ENCODE data around the gene ZBED4. TPM values are rescaled to one million over a fixed set of nuclear protein-coding genes. Genes with fewer than 3 reads are reported as not detected.

The ZBED4 gene
- polyA plus RNA-seq, 12 donors, result 10.9 to 16.5 (median 12.7) TPM; not detected in 1

DNA sequence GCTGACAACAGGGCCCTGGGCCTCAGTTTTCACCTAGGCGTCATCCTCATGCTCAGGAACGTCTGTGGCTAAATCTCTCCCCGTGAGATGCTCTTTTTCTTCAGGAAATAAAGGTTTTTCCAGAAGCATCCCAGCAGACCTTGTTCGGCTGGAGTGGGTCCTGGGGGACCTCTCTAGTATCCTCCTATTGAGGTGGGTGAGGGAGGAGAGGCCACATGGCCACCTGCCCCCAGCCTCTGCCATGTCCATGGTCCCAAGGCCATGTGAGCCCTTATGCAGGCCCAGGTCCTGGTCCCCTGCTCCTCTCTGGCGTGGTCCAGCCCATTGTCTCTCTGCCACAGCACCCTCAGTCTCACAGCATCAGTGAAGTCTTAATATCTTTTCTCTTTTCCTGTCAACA is 42.6 kb downstream of the ZBED4 start:
- DNase-seq, result no peak

- no peak for DNase-seq
These were observed 43.5 kb downstream of the ZBED4 start for GRCh38 chr22:49897015-49897684.

DNA sequence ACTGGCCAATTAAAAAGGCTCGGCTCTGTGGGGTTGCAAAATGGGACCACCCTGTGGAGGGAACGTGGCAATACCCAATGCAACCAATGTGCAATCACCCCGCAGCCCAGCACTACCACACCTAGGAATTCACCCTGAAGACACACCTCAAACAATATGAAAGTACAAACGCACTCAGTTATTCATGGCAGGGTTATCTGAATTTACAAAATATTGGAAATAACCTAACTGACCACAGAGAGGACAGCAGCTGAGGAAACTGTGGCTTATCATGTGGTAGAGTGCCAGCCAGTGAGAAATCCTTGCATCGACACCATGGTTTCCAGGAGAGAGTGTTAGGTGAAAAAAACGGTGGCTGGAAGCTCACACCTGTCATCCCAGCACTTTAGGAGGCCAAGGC is 45.9 kb downstream of the ZBED4 start:
- no peak for DNase-seq

DNA sequence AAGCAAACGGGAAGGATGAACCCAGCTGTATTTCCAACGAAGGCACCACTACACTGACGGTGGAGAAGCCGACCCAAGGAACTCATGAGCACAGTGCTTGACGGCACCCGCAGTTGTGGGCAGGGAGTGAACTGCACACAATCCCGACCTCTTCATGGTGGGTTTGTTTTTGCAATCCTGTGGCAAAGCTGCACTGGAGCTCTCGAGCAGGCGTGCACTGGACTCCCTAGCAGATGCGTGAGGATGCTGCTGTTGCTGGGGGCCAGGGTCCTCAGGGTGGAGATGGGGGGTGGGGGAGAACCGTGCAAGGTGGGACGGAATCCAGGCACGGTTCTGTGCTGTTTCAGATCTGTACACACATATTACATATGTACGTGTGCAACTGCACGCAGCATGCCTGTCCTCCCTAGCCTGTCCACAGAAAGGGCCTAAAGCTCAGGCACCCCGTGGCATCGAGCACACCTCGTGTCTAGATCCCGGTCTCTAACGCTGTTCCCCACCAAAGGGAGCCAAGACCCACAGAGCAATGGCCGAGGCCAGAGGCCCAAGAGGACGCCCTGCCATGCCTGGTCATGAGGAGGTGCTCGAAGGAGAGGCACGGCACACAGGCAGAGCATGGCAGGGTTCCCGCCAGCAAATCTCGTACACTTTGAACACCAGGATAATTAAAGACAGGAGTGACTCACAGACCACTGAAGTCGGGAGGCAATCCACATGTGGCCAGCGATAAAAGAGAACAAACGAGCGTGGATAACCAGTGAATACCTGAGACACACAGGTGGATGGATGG is 47.0 kb downstream of the ZBED4 start:
- DNase-seq, result no peak

DNA sequence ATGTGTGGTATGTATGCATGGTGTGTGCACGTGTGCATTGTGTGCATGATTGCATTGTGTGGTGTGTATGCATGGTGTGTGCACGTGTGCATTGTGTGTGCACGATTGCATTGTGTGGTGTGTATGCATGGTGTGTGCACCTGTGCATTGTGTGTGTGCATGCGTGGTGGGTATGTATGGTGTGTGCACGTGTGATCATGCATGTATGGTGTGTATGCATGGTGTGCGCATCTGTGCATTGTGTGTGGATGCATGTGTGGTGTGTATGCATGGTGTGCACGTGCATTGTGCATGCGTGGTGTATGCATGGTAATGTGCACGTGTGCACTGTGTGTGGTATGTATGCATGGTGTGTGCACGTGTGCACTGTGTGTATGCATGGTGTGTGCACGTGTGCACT is 47.8 kb downstream of the ZBED4 start:
- no peak for DNase-seq

DNA sequence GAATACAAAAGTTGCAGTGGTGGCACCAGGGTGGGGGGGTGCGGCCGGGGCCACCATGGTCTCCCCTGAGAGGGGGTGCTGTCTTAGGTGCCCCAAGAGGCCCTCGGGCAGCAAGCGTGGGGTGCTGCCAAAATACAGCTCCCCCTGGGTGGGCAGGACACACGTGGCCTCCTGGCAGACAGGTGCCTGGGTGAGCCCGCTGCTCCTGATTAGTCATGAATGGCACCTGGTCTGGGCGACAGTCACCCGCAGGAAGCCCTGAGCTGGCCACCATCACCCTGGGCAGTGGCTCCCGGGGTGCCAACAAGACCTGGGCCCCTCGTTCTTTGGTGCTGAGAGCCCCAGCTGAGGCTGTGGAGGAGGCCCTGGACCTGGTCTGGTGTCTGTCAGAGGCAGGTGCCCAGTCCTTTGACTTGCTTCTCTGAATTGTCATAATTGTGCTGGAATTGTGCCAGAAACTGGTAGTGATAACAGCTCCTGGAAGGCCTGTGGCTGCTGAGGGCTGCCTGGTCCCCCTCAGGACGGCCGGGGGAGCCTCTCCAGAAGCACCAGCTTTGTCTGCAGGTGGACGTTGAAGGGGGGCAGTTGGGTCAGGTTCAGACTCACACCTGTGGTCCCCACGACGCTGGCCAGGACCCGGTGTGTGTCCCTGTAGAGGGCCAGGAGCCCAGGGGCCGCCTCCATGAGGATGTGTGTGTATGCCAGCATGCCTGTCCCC is 49.8 kb downstream of the ZBED4 start:
- DNase-seq, result no peak

DNA sequence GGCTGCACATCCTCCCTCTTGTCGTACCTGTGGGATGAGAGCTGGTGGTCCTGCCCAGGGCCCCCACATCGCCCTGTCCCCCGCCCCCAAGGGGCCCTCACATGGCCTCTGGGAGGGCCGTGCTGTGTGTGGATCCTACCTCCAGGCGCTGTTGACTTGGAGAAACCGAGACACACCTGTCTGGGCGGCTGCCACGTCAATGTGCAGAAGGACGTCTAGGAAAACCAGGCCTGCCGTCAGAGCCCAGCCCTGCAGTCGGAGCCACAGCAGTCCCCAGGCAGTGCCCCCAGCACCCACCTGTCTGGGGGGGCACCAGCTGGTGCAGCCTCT is 50.4 kb downstream of the ZBED4 start:
- no peak for DNase-seq

- no peak for DNase-seq
These were observed 51.8 kb downstream of the ZBED4 start for GRCh38 chr22:49905465-49905864.

DNA sequence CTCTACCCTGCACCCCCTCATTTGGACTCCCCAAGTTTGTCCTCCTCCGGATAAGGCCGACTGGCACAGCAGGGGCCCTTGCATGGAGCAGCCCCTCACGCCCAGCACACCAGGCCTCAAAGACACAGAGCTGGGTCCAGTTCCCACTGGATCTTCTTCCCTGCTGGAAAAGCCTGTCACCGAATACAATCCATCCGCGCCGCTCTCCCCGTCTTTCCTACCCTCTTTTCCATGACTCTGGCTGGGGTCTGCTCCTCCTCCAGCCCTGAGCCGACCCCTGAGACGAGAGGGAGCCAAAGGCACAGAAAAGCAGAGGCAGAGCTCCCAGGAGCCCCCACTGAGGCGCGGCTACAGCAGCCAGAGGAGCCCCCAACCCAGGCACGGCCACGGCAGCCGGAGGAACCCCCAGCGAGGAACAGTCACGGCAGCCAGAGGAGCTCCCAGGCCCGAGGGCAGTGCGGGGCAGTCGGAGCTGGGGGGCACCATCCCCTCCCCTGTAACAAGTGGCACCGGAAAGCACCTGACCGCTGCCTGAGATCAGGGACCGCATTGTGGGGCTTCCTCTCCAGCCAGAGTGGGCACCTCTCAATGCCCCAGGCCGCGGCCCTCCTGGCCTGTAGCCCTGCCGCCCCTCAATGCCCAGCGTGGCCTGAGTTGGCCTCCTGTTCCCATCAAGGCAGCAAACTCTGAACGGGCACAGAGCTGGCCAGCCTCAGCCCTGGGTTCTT is 52.6 kb downstream of the ZBED4 start:
- no peak for DNase-seq

DNA sequence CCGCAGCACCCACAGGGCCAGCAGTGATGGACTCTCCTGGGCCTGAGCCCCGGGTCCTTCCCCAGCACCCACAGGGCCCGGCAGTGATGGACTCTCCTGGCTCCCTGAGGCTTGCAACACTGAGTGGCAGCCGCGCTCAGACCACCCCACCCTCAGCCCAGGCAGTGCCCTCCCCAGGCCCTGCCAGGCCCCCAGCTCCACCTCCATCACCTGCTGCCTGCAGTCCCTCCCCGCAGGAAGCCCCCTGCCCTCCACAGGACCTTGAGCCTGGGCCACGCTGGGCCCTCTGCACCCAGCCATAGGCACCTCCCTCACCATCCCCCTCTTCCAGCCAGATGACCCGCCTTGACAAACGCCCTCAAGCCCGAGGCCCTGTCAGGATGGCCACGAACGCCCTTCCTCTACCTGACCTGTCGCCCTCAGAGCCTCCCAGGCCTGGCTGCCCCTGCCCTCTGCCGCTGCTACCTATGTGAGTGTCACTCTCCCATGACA is 53.2 kb downstream of the ZBED4 start:
- DNase-seq, result no peak

- DNase-seq, result no peak
These were observed 54.2 kb downstream of the ZBED4 start for GRCh38 chr22:49907807-49908206.

DNA sequence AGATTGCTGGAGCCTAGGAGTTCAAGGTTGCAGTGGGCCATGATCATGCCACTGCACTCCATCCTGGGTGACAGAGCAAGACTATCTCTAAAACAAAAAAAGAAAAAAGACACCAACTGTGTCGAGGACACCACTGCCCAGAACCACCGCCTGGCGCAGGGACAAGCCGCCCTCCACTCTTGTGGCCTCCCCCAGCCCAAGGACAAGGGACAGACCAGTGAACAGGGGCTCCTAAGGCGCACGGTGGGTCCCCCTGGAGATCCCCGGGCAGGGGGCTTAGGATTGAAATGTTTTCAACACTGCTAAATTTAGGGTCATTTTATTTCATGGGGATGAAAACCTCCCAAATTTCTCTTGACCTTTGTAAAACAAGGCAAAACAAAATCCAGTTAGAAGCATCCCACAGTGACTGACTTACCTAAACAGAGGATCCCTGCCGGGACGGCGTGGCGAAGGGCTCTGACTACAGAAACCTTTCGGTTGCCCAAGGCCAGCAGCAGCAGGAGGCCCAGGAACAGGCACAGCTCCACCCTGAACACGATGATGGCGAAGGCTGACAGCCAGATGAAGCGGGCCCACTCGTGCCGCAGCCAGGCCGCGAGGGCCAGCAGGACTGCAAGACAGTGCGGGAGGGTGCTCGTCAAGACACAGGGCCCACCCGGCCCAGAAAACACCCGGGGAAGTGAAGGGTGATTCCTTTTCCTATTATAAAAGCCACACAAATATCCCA is 56.0 kb downstream of the ZBED4 start:
- DNase-seq, result no peak

DNA sequence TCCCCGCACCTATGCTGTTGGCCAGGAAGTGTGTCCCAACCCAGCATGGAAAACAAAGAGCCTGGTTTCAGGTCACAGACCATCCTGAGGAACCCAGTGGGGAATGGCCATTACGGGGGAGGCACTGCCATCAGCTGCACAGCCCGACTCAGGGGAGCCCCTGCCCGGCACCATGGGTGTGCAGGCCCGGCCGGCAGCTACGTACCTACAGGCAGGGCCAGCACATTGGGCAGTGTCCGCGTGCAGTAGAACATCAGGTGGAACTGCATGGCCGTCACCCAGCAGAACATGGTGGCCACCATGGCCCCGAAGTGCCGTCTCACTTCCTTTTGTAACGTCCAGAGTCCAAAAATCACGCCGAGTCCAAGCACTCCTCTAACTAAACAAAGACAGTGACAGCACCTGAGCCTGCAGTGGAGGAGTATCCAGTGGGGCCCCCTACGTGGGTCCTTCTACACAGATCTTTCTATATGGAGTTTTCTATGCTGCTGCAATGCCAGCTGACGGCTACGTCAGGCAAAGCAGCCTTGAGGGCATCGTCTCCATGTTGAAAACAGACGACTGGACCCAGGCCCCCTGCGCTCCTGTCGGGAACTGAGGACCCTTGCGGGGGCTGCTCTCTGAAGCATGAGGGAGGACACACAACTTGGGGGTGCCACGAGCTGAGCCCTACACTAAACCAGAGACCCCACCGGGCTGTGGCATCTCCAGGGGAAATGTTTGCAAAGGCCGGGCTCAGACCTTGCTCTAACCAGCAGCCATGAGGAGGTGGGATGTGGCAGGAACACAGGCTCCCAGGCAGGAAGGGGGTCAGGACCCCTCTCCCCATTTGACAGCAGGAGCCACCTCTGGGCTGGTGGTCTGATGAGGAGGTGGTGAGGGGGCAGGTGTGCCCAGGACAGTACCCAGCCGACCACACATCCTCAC is 56.8 kb downstream of the ZBED4 start:
- DNase-seq, result no peak

DNA sequence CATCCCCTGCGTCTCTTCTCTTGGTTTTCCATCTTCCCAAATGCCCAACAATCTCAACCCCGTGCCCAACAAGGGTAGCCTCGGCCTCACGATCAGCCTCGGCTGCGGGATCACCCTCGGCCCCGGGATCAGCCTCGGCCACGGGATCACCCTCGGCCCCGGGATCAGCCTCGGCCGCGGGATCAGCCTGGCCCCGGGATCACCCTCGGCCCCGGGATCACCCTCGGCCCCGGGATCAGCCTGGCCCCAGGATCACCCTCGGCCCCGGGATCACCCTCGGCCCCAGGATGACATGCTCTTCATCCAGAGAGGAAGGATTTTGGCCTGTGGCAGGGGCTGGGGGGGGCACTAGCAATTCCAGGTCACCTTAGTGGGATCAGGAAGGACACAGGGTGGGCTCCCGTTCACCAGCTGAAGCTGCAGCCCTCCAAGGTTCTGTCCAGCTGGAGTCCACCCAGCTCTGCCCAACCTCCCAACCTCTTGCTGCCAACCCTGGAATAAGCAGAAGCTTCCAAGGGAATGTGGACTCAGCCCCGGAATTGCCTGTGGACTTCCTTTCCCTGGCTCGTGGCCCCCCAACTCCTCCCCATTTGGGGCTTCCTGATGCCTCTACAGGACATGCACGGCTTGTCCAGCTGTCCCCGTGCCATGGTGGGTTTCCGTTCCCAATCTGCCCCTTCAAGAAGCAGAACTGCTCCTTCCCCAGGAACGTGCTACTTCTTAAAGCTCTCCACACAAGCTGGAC is 58.4 kb downstream of the ZBED4 start:
- no peak for DNase-seq

GRCh38 chr22:49913026-49913425 is 59.4 kb downstream of the ZBED4 start:
- no peak for DNase-seq

DNA sequence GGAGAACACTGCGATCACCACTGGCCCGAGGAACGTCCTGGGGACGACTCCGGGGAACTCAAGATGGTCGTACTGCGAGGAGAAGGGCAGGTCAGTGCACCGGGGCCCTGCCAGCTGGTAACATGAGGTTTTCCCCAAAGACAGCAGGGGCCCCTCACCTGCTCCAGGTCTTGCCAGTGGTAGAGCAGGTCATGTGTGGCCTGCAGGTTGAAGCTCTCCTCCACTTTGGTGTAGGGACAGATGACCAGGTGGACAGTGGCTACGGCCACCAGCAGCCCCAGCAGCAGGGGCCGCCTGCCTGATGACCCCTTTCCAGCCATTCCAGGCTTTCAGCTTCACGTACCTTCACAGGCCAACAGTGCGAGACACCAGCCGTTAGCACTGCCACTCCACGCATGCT is 59.8 kb downstream of the ZBED4 start:
- no peak for DNase-seq

DNA sequence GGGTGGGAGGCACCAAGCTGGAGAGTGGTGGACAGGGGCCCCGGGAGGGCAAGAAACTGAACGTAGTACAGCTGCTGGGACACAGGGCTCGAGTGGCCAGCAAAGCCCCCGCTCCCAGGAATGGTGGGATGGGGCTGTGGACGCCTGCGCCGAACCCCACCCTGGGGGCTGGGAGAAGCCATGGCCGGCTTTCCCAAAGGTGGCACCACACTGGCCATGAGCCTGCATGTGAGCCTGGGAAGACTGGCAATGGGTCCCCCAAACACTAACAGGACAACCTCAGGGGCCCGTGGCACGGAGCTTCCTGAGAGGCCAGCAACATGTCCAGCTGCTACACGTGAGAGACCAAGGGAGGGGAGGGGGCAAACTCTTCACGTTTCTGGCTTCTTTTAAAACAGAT is 60.6 kb downstream of the ZBED4 start:
- DNase-seq, result no peak

GRCh38 chr22:49915610-49916009 is 62.0 kb downstream of the ZBED4 start:
- DNase-seq, result no peak

- no peak for DNase-seq
These were observed 63.2 kb downstream of the ZBED4 start for GRCh38 chr22:49916831-49917230.
